SK-N-SH (cell line): ENCODE data around the gene UBASH3B. TPM values are rescaled to one million over a fixed set of nuclear protein-coding genes. Genes with fewer than 3 reads are reported as not detected.

Experiments
- CTCF ChIA-PET: fragments of 300-600, 350-600 bp; formaldehyde crosslinking; extraction: SDS; loops from one replicate; lab custom pipeline; 2021; lab: Yijun Ruan, JAX
- POLR2A ChIA-PET: fragments of 350-600 bp; sonication (Branson Sonifier 250); formaldehyde crosslinking; extraction: SDS; loops from one replicate; lab custom pipeline; 2020; ENCODE audit warnings: antibody characterized with exemption, inconsistent platforms; lab: Yijun Ruan, JAX
- DNase-seq: peaks from one replicate; pipeline ENCODE4 v3.0.0; 2012
- H2AFZ ChIP-seq: fragments of 200-600 bp; sonication (generic); 2 replicates; pipeline ENCODE4 v1.8.1; 2016; ENCODE audit warnings: antibody characterized with exemption, mild to moderate bottlenecking, low read depth
- H3F3A ChIP-seq: fragments of 200-600 bp; sonication (generic); replicated peaks from 2 replicates; pipeline ENCODE3; 2016; ENCODE audit warnings: antibody characterized with exemption, mild to moderate bottlenecking; ENCODE audit not compliant: insufficient read depth
- H3K27ac ChIP-seq, 2 experiments: fragments of 200-500 bp in 1 of 2; fragments of 200-600 bp in 1 of 2; sonication (Bioruptor generic) in 1 of 2; sonication (generic), shearing (Covaris generic) in 1 of 2; 2 replicates each; pipeline versions ENCODE4 v1.5.1 to v1.6.1; 2014 to 2016; ENCODE audit warnings: low read depth in 2 of 2, inconsistent platforms in 1 of 2, low read length in 1 of 2, mild to moderate bottlenecking in 1 of 2, mixed read lengths in 1 of 2
- H3K27me3 ChIP-seq: fragments of 200-600 bp; sonication (generic), shearing (Covaris generic); 2 replicates; pipeline ENCODE4 v1.6.1; 2016; ENCODE audit warnings: mixed run types; ENCODE audit not compliant: insufficient read depth
- H3K36me3 ChIP-seq, 2 experiments: fragments of 200-500 bp in 1 of 2; fragments of 200-600 bp in 1 of 2; sonication (Bioruptor generic) in 1 of 2; sonication (generic) in 1 of 2; replicated peaks in 1 of 2; 2 replicates each; pipeline versions ENCODE3 to v1.5.1; 2014 to 2016; ENCODE audit warnings: low read length in 1 of 2, mild to moderate bottlenecking in 1 of 2; ENCODE audit not compliant: insufficient read depth in 2 of 2, control insufficient read depth in 1 of 2
- H3K4me1 ChIP-seq, 2 experiments: fragments of 200-500 bp in 1 of 2; fragments of 200-600 bp in 1 of 2; sonication (Bioruptor generic) in 1 of 2; sonication (generic), shearing (Covaris generic) in 1 of 2; 2 replicates each; pipeline versions ENCODE4 v1.5.1 to v1.6.1; 2014 to 2016; ENCODE audit warnings: low read depth in 1 of 2, low read length in 1 of 2, mixed run types in 1 of 2; ENCODE audit not compliant: insufficient read depth in 2 of 2, control insufficient read depth in 1 of 2
- H3K4me2 ChIP-seq: fragments of 200-600 bp; sonication (generic), shearing (Covaris generic); 2 replicates; pipeline ENCODE4 v1.6.1; 2017; ENCODE audit warnings: mixed run types
- H3K4me3 ChIP-seq, 2 experiments: fragments of 200-500 bp in 1 of 2; fragments of 200-600 bp in 1 of 2; sonication (Bioruptor generic) in 1 of 2; sonication (generic), shearing (Covaris generic) in 1 of 2; 2 replicates each; pipeline versions ENCODE4 v1.5.1 to v1.8.1; 2014 to 2016; ENCODE audit warnings: low read depth in 2 of 2, inconsistent platforms in 1 of 2, low read length in 1 of 2, mild to moderate bottlenecking in 1 of 2, mixed read lengths in 1 of 2, moderate library complexity in 1 of 2
- H3K79me2 ChIP-seq: fragments of 200-600 bp; sonication (generic); 2 replicates; pipeline ENCODE4 v1.8.1; 2017; ENCODE audit warnings: mild to moderate bottlenecking; ENCODE audit not compliant: insufficient read depth
- H3K9ac ChIP-seq: fragments of 200-600 bp; sonication (generic); 2 replicates; pipeline ENCODE4 v1.6.1; 2017; ENCODE audit warnings: mixed run types
- H3K9me2 ChIP-seq: fragments of 200-600 bp; sonication (generic); 2 replicates; pipeline ENCODE4 v1.6.1; 2017; ENCODE audit warnings: mixed run types
- H3K9me3 ChIP-seq: fragments of 200-600 bp; sonication (generic); 2 replicates; pipeline ENCODE4 v1.6.1; 2017; ENCODE audit warnings: mixed run types, mild to moderate bottlenecking, moderate library complexity
- H4K20me1 ChIP-seq: fragments of 200-600 bp; sonication (generic); 2 replicates; pipeline ENCODE4 v1.6.1; 2017; ENCODE audit warnings: mild to moderate bottlenecking, mixed run types; ENCODE audit not compliant: insufficient read depth
- CHD2 ChIP-seq: fragments of 150-350 bp; IDR thresholded peaks from 2 replicates; pipeline ENCODE4 v1.6.1; 2018; ENCODE audit warnings: low read length; ENCODE audit not compliant: partially characterized antibody
- ELF1 ChIP-seq: IDR thresholded peaks from 2 replicates; pipeline ENCODE4 v1.4.0; 2012
- FOSL2 ChIP-seq: IDR thresholded peaks from 2 replicates; pipeline ENCODE4 v1.4.0; 2012; ENCODE audit warnings: low read depth, mild to moderate bottlenecking, moderate library complexity, borderline replicate concordance
- GATA2 ChIP-seq: sonication (generic); formaldehyde crosslinking; IDR thresholded peaks from 2 replicates; pipeline ENCODE4 v1.5.0; 2020; ENCODE audit warnings: mild to moderate bottlenecking, missing genetic modification reagents
- MXI1 ChIP-seq: IDR thresholded peaks from 2 replicates; pipeline ENCODE4 v1.6.1; 2012; ENCODE audit warnings: mild to moderate bottlenecking, low read depth, low read length, improper control_type of control experiment
- NRF1 ChIP-seq: IDR thresholded peaks from 2 replicates; pipeline ENCODE4 v1.6.1; 2012; ENCODE audit warnings: low read depth, mild to moderate bottlenecking, low read length
- RAD21 ChIP-seq: IDR thresholded peaks from 2 replicates; pipeline ENCODE4 v1.6.1; 2012; ENCODE audit warnings: mild to moderate bottlenecking, low read length
- RCOR1 ChIP-seq: fragments of 150-350 bp; IDR thresholded peaks from 2 replicates; pipeline ENCODE4 v1.6.1; 2017; ENCODE audit warnings: antibody characterized with exemption, low read length
- RXRA ChIP-seq: IDR thresholded peaks from 2 replicates; pipeline ENCODE4 v1.4.0; 2012; ENCODE audit warnings: low read depth, mild to moderate bottlenecking, borderline replicate concordance
- SIN3A ChIP-seq: IDR thresholded peaks from 2 replicates; pipeline ENCODE4 v1.6.1; 2012; ENCODE audit warnings: low read depth, mild to moderate bottlenecking, low read length, moderate library complexity, borderline replicate concordance
- TAF1 ChIP-seq: IDR thresholded peaks from 2 replicates; pipeline ENCODE4 v1.6.1; 2012; ENCODE audit warnings: low read depth, mild to moderate bottlenecking, low read length, moderate library complexity, borderline replicate concordance
- TCF12 ChIP-seq: IDR thresholded peaks from 2 replicates; pipeline ENCODE4 v1.4.0; 2012
- YY1 ChIP-seq: IDR thresholded peaks from 2 replicates; pipeline ENCODE4 v1.4.0; 2012; ENCODE audit warnings: low read depth, mild to moderate bottlenecking
- WGBS: methylation state at CpG from one replicate; pipeline ENCODE4 v1.1.6; 2017; ENCODE audit warnings: low lambda C conversion rate; 5-methylcytosine and 5-hydroxymethylcytosine counted together
- polyA plus RNA-seq, 3 experiments: library from polyadenylated mRNA; depleted of rRNA; stranded (reverse); fragments of >200 nt; gene quantifications; 2 replicates each; pipeline ENCODE4 v1.2.3, GENCODE V29; 2012
- TF ChIP-seq, protein P1 (sequence below): IDR thresholded peaks from 2 replicates; pipeline ENCODE4; 2012
- TF ChIP-seq, protein P2 (sequence below): IDR thresholded peaks from 2 replicates; pipeline ENCODE4 v1.4.0; 2012; ENCODE audit warnings: low read depth, borderline replicate concordance
- TF ChIP-seq, protein P3 (sequence below): IDR thresholded peaks from 2 replicates; pipeline ENCODE4 v1.6.1; 2012; ENCODE audit warnings: mild to moderate bottlenecking, low read depth, low read length, moderate library complexity
- TF ChIP-seq, protein P4 (sequence below): fragments of 150-350 bp; IDR thresholded peaks from 2 replicates; pipeline ENCODE4 v1.6.1; 2016; ENCODE audit warnings: mild to moderate bottlenecking, low read depth, low read length

The UBASH3B gene
- polyA plus RNA-seq, 1 of the 3 experiments (the other 2 are of a cell fraction), result 10.4 TPM

DNA sequence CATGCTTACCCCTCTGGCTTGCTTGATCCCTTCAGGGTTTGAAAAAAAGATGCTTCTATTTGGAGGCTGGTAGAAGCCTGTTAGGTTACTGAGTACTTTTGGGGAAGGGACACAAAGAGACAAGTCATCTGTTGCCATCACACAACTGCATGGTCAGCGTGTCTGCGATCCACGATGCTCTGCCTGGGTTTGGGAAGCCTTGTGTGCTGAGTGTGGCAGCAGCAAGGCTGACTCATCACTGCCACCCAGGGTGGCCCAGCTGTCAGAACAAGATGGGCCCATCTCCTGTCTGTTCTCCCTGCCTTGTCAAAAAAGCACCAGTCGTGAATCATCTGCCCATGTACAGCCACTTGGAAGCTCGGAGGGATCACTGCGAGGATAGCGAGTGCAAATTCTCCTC, 26.2 kb downstream of the UBASH3B start:
- Histone ChIP-seq H3K4me2 (peak overlapping the region; percentile 16; the same call in 1 of the 2 replicates), H3K27ac (peak overlapping the region in 1 of 2 experiments; percentile 34; a peak in 1 of 4 replicates), H3K36me3 (no peaks in the 10 kb centered on the region), H3K4me3 (no peak overlapping the region), H3K4me1 (peaks cover 0 to 18% of the 10 kb centered on the region in 2 experiments; a peak in 1 of 4 replicates), H3K79me2 (peaks cover 91% of the 10 kb centered on the region), H3K9ac (no peak overlapping the region), H3K27me3 (no peaks in the 10 kb centered on the region), H3F3A (peaks cover 10% of the 10 kb centered on the region), H3K9me2 (no peaks in the 10 kb centered on the region), H2AFZ (no peak overlapping the region), H3K9me3 (no peaks in the 10 kb centered on the region), H4K20me1 (peaks cover 4% of the 10 kb centered on the region; the same call in 1 of the 2 replicates)
- POLR2A ChIA-PET, result no interaction called here
- CTCF ChIA-PET, result interaction anchor here (2.2 kb wide), 1 partner anchor 10 kb away, joined by 6 read pairs; no protein-coding TSS in a partner anchor
- no peak for TF ChIP-seq GATA2 (CRISPR knock-in tag)
- TF ChIP-seq, protein P1, sequence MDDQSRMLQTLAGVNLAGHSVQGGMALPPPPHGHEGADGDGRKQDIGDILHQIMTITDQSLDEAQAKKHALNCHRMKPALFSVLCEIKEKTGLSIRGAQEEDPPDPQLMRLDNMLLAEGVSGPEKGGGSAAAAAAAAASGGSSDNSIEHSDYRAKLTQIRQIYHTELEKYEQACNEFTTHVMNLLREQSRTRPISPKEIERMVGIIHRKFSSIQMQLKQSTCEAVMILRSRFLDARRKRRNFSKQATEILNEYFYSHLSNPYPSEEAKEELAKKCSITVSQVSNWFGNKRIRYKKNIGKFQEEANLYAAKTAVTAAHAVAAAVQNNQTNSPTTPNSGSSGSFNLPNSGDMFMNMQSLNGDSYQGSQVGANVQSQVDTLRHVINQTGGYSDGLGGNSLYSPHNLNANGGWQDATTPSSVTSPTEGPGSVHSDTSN, result peak; percentile 53
- no peak for DNase-seq
- WGBS, result 65% methylated on average over 4 of the region's 7 CpGs

DNA sequence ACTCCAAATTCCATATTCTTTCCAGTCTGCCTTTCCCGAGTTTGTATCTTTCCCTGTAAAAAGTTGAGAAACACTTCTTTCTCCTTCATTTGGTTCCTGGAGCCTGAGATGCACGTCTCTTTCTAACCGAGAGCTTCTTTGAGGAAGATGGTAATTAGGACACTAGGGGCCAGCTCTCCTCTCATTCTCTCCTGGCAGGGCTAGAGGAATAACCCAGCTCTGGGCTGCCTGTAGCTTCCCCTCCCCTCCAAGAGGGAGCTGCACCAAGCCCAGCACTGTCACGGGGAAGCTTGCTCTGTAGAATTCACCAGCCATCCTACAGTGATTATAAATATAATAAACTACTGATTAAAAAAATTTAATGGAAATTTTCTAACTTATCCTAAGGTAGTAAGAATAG, 26.9 kb downstream of the UBASH3B start:
- Histone ChIP-seq H3F3A (peaks cover 10% of the 10 kb centered on the region), H3K27me3 (no peaks in the 10 kb centered on the region), H3K9ac (no peak overlapping the region), H3K4me1 (peaks cover 0 to 18% of the 10 kb centered on the region in 2 experiments; a peak in 1 of 4 replicates), H3K4me3 (no peak overlapping the region), H3K9me2 (no peaks in the 10 kb centered on the region), H3K36me3 (peaks cover 0 to 4% of the 10 kb centered on the region in 2 experiments), H3K27ac (no peak overlapping the region), H3K9me3 (no peaks in the 10 kb centered on the region), H4K20me1 (peaks cover 4% of the 10 kb centered on the region; the same call in 1 of the 2 replicates), H3K4me2 (no peak overlapping the region), H3K79me2 (peaks cover 91% of the 10 kb centered on the region), H2AFZ (no peak overlapping the region)
- POLR2A ChIA-PET, result no interaction called here
- 70% methylated on average over 4 of the region's 4 CpGs for WGBS
- CTCF ChIA-PET, result interaction anchor here (1.0 to 2.2 kb wide), 2 partner anchors 9 to 72 kb away, joined by 4 to 6 read pairs; no protein-coding TSS in a partner anchor
- DNase-seq, result no peak
- TF ChIP-seq GATA2 (CRISPR knock-in tag), result no peak
- TF ChIP-seq MXI1, result no peak
- TF ChIP-seq SIN3A, result no peak
- TF ChIP-seq RXRA, result no peak
- TF ChIP-seq, protein P2, sequence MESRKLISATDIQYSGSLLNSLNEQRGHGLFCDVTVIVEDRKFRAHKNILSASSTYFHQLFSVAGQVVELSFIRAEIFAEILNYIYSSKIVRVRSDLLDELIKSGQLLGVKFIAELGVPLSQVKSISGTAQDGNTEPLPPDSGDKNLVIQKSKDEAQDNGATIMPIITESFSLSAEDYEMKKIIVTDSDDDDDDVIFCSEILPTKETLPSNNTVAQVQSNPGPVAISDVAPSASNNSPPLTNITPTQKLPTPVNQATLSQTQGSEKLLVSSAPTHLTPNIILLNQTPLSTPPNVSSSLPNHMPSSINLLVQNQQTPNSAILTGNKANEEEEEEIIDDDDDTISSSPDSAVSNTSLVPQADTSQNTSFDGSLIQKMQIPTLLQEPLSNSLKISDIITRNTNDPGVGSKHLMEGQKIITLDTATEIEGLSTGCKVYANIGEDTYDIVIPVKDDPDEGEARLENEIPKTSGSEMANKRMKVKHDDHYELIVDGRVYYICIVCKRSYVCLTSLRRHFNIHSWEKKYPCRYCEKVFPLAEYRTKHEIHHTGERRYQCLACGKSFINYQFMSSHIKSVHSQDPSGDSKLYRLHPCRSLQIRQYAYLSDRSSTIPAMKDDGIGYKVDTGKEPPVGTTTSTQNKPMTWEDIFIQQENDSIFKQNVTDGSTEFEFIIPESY, result no peak
- TF ChIP-seq RCOR1, result no peak
- no peak for TF ChIP-seq FOSL2
- TF ChIP-seq TCF12, result no peak
- TF ChIP-seq, protein P3, sequence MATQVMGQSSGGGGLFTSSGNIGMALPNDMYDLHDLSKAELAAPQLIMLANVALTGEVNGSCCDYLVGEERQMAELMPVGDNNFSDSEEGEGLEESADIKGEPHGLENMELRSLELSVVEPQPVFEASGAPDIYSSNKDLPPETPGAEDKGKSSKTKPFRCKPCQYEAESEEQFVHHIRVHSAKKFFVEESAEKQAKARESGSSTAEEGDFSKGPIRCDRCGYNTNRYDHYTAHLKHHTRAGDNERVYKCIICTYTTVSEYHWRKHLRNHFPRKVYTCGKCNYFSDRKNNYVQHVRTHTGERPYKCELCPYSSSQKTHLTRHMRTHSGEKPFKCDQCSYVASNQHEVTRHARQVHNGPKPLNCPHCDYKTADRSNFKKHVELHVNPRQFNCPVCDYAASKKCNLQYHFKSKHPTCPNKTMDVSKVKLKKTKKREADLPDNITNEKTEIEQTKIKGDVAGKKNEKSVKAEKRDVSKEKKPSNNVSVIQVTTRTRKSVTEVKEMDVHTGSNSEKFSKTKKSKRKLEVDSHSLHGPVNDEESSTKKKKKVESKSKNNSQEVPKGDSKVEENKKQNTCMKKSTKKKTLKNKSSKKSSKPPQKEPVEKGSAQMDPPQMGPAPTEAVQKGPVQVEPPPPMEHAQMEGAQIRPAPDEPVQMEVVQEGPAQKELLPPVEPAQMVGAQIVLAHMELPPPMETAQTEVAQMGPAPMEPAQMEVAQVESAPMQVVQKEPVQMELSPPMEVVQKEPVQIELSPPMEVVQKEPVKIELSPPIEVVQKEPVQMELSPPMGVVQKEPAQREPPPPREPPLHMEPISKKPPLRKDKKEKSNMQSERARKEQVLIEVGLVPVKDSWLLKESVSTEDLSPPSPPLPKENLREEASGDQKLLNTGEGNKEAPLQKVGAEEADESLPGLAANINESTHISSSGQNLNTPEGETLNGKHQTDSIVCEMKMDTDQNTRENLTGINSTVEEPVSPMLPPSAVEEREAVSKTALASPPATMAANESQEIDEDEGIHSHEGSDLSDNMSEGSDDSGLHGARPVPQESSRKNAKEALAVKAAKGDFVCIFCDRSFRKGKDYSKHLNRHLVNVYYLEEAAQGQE, result no peak
- TF ChIP-seq ELF1, result no peak
- no peak for TF ChIP-seq YY1
- TF ChIP-seq, protein P4, sequence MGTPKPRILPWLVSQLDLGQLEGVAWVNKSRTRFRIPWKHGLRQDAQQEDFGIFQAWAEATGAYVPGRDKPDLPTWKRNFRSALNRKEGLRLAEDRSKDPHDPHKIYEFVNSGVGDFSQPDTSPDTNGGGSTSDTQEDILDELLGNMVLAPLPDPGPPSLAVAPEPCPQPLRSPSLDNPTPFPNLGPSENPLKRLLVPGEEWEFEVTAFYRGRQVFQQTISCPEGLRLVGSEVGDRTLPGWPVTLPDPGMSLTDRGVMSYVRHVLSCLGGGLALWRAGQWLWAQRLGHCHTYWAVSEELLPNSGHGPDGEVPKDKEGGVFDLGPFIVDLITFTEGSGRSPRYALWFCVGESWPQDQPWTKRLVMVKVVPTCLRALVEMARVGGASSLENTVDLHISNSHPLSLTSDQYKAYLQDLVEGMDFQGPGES, result no peak
- TF ChIP-seq, protein P1, result no peak
- no peak for TF ChIP-seq RAD21
- TF ChIP-seq TAF1, result no peak
- TF ChIP-seq CHD2, result no peak
- TF ChIP-seq NRF1, result no peak
